HEK293T (cell line): ENCODE measurements around the gene PLA2G2A.

ENCODE experiments used
- CTCF ChIA-PET: fragments of 350-600 bp; formaldehyde crosslinking; extraction: SDS; loops from one replicate; lab custom pipeline; 2021; ENCODE audit warnings: antibody characterized with exemption, inconsistent platforms; lab: Yijun Ruan, JAX
- POLR2A ChIA-PET: fragments of 350-600 bp; formaldehyde crosslinking; extraction: SDS; loops from one replicate; lab custom pipeline; 2020; ENCODE audit warnings: antibody characterized with exemption, inconsistent platforms; lab: Yijun Ruan, JAX
- DNase-seq: peaks from one replicate; pipeline ENCODE4 v3.0.0; 2012; ENCODE audit warnings: mixed read lengths; ENCODE audit errors: extremely low spot score
- ARNT ChIP-seq: fragments of 450-650 bp; IDR thresholded peaks from 2 replicates; pipeline ENCODE4 v1.6.1; 2017; ENCODE audit warnings: mild to moderate bottlenecking
- BHLHE40 ChIP-seq: fragments of 450-650 bp; IDR thresholded peaks from 2 replicates; pipeline ENCODE4 v1.6.1; 2016; ENCODE audit warnings: mild to moderate bottlenecking, moderate library complexity, borderline replicate concordance
- CTBP1 ChIP-seq: fragments of 450-650 bp; IDR thresholded peaks from 2 replicates; pipeline ENCODE4 v1.6.1; 2016; ENCODE audit warnings: borderline replicate concordance
- ELF4 ChIP-seq: fragments of 450-650 bp; IDR thresholded peaks from 2 replicates; pipeline ENCODE4 v1.6.1; 2017; ENCODE audit warnings: antibody characterized with exemption
- FOXA1 ChIP-seq: fragments of 450-650 bp; IDR thresholded peaks from 2 replicates; pipeline ENCODE4 v1.6.1; 2016; ENCODE audit warnings: mild to moderate bottlenecking
- FOXK2 ChIP-seq: fragments of 450-650 bp; IDR thresholded peaks from 2 replicates; pipeline ENCODE4 v1.6.1; 2016; ENCODE audit warnings: mild to moderate bottlenecking
- FOXM1 ChIP-seq: fragments of 450-650 bp; IDR thresholded peaks from 2 replicates; pipeline ENCODE4 v1.6.1; 2017; ENCODE audit warnings: mild to moderate bottlenecking, borderline replicate concordance
- HDGF ChIP-seq: fragments of 450-650 bp; IDR thresholded peaks from 2 replicates; pipeline ENCODE4 v1.6.1; 2017; ENCODE audit warnings: antibody characterized with exemption, borderline replicate concordance
- L3MBTL2 ChIP-seq: fragments of 450-650 bp; conservative IDR thresholded peaks from 2 replicates; pipeline ENCODE4 v1.6.1; 2016; ENCODE audit warnings: mild to moderate bottlenecking
- LEF1 ChIP-seq: fragments of 450-650 bp; IDR thresholded peaks from 2 replicates; pipeline ENCODE4 v1.6.1; 2017; ENCODE audit warnings: mild to moderate bottlenecking, borderline replicate concordance
- NFRKB ChIP-seq: fragments of 450-650 bp; IDR thresholded peaks from 2 replicates; pipeline ENCODE4 v1.6.1; 2016; ENCODE audit warnings: mild to moderate bottlenecking, moderate library complexity
- PKNOX1 ChIP-seq: fragments of 450-650 bp; IDR thresholded peaks from 2 replicates; pipeline ENCODE4 v1.6.1; 2016
- SP1 ChIP-seq: fragments of 450-650 bp; IDR thresholded peaks from 2 replicates; pipeline ENCODE4 v1.6.1; 2017
- SUZ12 ChIP-seq: fragments of 450-650 bp; IDR thresholded peaks from 2 replicates; pipeline ENCODE4 v1.6.1; 2016; ENCODE audit warnings: mild to moderate bottlenecking
- TARDBP ChIP-seq: fragments of 450-650 bp; IDR thresholded peaks from 2 replicates; pipeline ENCODE4 v1.6.1; 2016
- ZNF384 ChIP-seq: fragments of 450-650 bp; IDR thresholded peaks from 2 replicates; pipeline ENCODE4 v1.6.1; 2016

The PLA2G2A gene

GRCh38 chr1:19941206-19941568 lies 38.2 kb downstream of the PLA2G2A start:
- CTCF ChIA-PET = interaction anchor here (0.6 kb wide), 1 partner anchor 8 kb away, joined by 4 read pairs; no protein-coding TSS in a partner anchor
- TF ChIP-seq L3MBTL2 (no peak), TARDBP (no peak), ELF4 (no peak), ZNF384 (no peak), FOXA1 (no peak), FOXK2 (no peak), LEF1 (no peak), SUZ12 (no peak), SP1 (no peak), ARNT (no peak), PKNOX1 (no peak), BHLHE40 (no peak), HDGF (no peak)
- no peak for DNase-seq
- POLR2A ChIA-PET = no interaction called here

- TF ChIP-seq BHLHE40 (no peak), PKNOX1 (no peak), NFRKB (no peak), FOXM1 (no peak), SUZ12 (no peak), FOXK2 (no peak), HDGF (no peak), CTBP1 (no peak), ELF4 (no peak)
- ChIA-PET CTCF (no interaction called here), POLR2A (no interaction called here)
- DNase-seq = no peak
Observed at GRCh38 chr1:19940486-19941205, 38.8 kb downstream of the PLA2G2A start.

DNA sequence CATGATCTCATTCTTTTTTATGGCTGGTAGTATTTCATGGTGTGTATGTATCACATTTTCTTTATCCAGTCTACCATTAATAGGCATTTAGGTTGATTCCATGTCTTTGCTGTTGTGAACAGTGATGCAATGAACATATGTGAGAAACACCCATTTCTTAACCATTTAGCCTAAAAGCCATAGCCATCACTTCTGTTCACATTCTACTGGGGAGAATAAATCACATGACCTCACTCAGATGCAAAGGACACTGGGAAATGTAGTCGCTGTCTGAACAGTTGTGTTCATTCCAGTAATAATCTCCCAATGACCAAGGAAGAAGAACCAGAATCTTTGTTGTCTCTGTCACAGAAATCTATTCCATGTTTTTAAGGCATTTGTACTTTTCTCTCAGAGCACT lies 40.9 kb downstream of the PLA2G2A start:
- POLR2A ChIA-PET = no interaction called here
- CTCF ChIA-PET = interaction anchor here (1.4 kb wide), 1 partner anchor 36 kb away, joined by 3 read pairs; no protein-coding TSS in a partner anchor
- TF ChIP-seq PKNOX1 (no peak), BHLHE40 (no peak), ZNF384 (no peak), HDGF (no peak), ARNT (no peak), ELF4 (no peak), FOXM1 (no peak), SUZ12 (no peak), SP1 (no peak), NFRKB (no peak), FOXA1 (no peak)
- no peak for DNase-seq

- POLR2A ChIA-PET = no interaction called here
- TF ChIP-seq ARNT (no peak), TARDBP (no peak), PKNOX1 (no peak), CTBP1 (no peak), FOXA1 (no peak)
- CTCF ChIA-PET = no interaction called here
- no peak for DNase-seq
Observed at GRCh38 chr1:19936061-19936750, 43.2 kb downstream of the PLA2G2A start.

- ChIA-PET POLR2A (no interaction called here), CTCF (no interaction called here)
- TF ChIP-seq PKNOX1 (no peak), CTBP1 (no peak), LEF1 (no peak), TARDBP (no peak), L3MBTL2 (no peak), ZNF384 (no peak), BHLHE40 (no peak), HDGF (no peak), NFRKB (no peak), FOXA1 (no peak), ARNT (no peak)
- no peak for DNase-seq
Observed at GRCh38 chr1:19934336-19934735, 45.1 kb downstream of the PLA2G2A start.
